AG20443 (cell line): ENCODE results near the gene C6orf141.
"Not testable (repeated sequence)": the region's sequence is repeated elsewhere in the genome, so short reads cannot be mapped to it uniquely, and the experiment has no call there.

Source experiments
- DNase-seq: peaks from one replicate; pipeline ENCODE4 v3.0.0; 2012; ENCODE audit warnings: low spot score, mixed read lengths

The C6orf141 gene

DNA sequence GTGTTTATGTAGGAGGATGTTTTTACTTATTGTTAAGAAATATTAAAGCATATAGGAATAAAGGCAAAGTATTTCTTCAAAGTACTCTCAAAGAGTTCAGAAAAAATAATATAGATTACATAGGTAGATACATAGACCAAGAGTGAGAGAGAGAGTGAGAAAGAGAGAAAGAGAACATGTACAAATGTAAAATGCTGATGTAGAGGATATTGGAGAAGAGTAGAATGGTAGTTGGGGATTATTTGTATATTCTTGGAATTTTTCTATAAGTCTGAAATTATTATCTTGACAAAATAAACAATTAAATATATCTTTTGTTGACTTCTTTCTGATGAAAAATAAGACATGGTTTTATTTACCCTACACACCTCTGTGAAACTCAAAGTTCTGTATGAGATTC is 29.2 kb downstream of the C6orf141 start:
- DNase-seq = no peak

DNA sequence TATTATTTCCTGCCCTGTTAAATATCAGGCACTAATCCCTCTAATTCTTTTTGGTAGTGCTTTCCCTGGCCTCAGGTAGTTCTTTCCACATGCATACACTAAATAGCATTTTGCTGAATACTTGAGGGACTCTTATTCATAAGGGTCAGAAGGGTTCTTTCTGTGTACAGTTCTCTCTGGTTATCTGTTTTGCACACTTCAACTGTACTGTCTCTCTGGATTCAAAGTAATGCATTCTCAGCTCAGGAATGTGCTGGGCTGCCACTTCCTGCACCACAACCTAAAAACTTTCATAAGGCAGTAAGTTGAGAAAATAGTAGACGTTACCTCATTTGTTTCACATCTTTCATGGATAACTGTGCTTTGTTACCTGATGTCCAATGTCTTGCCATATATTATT is 32.1 kb downstream of the C6orf141 start:
- DNase-seq = no peak

DNA sequence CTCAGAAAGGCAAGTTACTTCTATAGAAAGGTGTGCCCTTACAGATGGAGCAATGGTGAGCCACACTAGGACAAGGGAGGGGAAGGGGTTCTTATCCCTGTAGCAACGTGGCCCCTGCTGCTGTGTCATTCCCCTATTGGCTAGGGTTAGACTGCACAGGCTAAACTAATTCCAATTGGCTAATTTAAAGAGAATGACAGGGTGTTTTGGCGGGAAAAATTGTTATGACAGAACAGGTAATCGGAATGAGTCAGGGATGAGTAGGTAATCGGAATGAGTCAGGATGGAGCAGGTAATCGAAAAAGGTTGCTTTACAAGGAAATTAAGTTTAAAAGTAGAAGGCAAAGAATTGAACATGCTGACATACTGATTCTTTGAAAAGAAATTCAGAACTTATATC is 36.8 kb downstream of the C6orf141 start:
- not testable (repeated sequence) for DNase-seq
